HG02885 (cell line): ENCODE measurements around the gene GSK3A.

Source experiments
- ATAC-seq: cut with Tn5 transposase; IDR thresholded peaks from one replicate; pipeline ENCODE4 v1.9.1; 2021; ENCODE audit warnings: mild to moderate bottlenecking; ENCODE audit not compliant: unreplicated experiment, poor library complexity

GSK3A gene

GRCh38 chr19:42204664-42205063 is 37.7 kb downstream of the GSK3A start:
- ATAC-seq = no peak

DNA sequence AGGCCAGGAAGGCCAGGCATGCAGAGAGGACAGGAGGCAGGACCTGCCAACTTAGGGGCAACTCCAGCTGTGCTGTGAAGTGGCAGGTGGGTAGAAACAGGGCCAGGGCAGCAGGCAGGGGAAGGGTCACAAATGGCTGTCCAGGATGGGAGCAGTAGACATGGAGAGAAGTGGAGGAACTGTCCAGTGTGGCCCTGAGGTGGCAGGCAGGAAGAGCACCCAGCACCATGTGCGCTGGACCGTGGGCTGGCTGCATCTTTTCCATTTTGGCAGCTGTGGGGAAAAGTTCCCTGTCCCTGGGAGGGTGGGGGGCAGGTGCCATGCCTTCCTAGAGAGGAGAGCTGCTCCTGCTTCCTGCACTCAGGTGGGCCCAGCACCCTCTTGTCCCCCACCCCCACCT is 38.7 kb downstream of the GSK3A start:
- ATAC-seq = no peak

GRCh38 chr19:42202290-42202880 is 40.0 kb downstream of the GSK3A start:
- ATAC-seq = no peak

DNA sequence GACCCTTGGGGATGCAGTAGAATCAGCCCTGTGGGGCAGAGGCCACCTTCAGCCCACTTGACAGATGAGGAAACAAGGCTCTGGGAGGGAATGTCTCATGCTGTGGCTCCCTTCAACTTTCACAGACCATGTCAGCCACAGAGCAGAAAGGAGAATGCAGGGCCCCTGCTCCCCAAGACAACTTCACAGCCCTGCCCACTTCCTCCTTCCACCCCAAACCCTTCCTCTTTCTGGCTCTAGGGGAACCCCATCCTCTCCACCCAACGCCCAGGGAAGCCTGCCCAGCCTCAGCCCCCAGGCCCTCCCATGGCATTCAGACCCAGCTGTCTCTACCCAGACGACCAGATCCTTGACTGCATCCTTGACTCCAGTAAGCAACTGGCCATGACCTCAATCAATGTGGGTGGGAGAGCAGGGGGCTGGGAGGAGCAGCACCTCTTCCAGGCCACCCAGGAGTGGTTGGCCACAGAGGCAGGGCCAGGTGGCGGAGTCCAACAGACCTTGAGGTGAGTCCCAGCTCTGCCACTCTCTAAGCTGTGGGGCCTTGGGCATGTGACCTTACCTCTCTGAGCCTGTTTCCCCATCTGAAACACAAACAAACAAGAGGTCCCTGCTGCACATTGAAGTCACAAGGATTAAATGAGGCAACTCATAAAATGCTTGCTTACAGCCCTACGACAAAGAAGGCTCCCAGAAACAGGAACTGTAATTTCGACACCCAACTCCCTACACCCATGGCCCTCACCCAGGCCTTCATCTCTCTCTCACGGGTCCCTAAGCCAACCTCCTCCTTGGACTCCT is 40.7 kb downstream of the GSK3A start:
- ATAC-seq = peak; percentile 57

DNA sequence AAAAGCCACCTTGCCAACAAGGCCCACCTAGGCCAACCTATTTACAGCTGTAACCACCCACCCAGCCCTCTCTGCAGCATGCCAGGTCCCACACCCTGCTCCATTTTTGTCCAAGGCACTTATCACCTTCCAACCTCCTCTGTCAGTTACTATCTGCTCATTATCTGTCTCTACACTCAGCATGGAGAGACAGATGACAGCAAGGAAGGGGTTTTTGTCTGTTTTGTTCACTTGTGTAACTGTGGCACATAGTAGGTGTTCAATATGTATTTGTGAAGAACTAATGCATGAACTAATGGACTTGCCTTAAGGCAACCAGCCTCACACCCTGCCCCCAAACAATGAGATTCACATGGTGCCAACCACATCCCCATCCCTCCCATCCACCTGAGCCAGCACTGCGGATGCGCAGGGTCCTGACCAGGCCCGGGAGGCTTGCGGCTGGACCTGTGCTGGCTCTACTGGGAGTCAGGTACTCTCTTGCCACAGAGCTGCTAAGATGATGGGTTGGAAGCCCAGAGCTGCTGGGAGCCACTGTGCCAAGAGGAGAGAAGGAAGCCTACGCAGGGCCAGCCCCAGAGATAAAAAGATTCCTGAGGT is 42.2 kb downstream of the GSK3A start:
- ATAC-seq = no peak

DNA sequence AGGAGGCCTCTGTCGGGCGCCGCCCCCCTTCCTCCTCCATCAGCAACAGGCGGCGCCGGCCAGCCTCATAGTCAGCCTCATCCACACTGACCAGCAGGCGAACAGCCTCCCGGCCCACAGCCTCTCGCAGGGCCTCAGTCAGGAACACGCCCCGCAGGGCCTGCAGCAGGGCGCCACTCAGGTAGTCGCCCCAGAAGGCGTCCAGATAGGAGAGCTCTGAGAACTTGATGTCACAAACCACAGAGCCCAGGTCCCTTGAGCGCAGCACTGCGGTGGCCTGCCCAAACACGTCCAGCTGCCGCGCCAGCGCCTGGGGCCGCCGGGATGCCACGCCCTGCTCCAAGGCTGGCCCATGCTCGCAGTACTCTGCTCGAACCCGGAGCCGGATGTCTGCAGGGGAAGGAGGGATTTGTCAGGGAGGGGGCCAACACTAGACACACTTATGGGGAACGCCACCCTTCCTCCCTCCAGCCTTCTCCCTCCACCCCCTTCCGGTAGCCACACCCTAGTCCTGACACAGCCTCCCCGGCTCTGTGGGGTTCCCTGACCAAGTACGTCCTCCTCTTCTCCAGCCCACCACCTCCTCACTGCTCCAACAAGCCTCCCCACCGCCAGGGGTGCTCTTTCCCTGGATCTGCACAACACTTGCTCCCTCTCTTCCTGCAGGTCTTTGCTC is 42.8 kb downstream of the GSK3A start:
- ATAC-seq = peak; percentile 41

DNA sequence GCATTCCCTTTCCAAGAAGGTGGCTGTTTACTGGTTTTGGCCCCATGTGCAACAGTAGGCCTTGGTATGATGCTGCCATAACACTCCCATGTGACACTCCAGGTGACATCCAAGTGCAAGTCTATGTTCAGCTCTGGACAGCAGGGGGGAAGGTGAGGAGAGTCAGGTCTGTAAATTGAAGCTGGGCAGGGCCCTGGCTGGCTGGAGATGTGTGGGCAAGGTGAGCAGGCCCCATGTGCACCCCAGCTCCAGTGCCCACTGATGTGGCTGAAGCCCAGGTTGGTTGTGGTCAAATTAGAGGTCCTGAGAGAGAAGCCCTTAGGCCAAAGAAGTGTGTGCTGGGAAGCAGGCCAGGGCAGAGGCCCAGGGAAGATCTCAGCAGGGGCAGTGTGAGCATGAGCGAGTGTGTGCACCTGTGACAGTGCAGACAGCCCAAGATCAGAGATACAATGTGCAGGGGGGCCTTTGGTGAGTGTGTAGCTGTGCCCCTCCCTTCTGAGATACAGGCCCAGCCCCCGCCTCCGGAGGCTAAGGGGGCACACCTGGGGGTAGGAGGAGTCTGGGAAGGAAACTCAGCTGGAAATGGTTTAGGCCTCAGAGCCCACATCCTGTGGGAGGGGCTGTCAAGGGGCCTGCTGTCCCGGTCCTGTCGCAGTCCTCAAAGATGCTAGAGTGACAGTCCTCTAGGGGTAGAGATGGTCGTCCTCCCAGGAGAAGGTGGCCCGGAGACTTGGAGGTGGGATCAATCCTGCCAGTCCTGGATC is 43.5 kb downstream of the GSK3A start:
- peak; percentile 40 for ATAC-seq

- no peak for ATAC-seq
Measured at GRCh38 chr19:42197375-42197817, 45.0 kb downstream of the GSK3A start.

DNA sequence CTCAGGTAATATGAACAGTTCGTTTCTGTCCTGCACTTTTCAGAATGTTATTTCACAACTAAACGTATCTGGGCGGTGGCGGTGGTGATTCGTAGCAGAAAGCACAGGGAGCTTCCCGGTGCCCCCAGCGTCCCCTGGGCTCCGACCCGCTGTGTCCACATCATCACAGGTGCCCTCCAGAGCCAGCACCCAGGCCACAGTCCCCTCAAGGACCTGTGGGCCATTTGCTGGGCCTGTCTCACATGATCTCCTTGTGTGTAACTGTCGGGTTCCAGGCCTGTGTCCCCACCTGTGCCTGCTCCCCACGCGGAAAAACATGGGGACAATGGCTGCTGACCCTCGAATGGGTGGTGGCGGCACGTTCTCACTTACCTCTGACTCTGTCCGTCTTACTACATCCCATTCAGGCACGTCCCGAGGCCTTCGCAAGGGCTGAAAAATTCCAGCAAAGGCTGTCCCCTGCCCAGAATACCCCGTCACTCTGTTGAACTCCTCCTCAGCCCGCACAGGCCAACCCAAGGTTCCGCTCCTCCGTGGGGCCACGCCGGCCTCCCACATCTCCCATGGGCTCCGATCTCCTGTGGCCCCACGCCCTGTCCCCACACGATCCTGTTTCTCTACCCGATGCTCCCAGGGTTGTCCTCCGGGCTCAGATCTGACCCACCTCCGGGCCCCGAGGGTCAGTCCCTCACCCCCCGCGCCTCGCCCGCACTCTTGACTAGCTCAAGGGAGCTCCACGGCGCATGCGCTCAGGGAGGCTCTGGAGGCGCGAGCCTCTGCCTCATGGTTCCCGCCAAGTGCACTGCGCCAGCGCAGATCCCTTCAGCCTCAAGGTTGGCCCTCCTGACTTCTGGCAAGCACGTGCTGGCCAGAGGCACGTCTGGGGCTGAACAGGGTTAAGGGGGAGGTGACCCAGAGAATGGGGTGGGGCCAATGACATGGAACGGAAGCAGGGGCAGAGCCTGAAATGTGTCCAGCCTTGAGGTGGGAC is 46.1 kb downstream of the GSK3A start:
- no peak for ATAC-seq

GRCh38 chr19:42193706-42194105 is 48.7 kb downstream of the GSK3A start:
- no peak for ATAC-seq

GRCh38 chr19:42193294-42193693 is 49.1 kb downstream of the GSK3A start:
- ATAC-seq = no peak

DNA sequence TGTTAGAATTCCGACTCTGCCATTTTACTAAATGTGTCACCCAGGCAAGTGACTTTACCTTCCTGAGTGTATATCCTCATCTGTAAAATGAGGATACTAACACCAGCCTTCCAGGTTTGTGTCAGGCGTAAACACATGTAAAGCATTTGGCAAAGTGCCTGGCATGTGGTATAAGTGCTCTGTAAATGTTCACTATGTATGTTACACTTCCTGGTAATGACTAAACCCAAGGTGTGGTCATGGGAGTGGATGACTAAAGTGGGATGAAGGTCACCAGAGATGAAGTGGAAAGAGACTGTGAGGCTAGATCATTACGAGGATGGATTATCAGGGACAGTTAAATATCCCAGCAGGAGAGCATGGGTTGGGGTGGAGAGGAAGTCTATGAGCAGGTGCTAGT is 50.5 kb downstream of the GSK3A start:
- ATAC-seq = no peak

- ATAC-seq = no peak
Measured at GRCh38 chr19:42191330-42191729, 51.1 kb downstream of the GSK3A start.

- ATAC-seq = no peak
Measured at GRCh38 chr19:42189133-42189532, 53.3 kb downstream of the GSK3A start.

- no peak for ATAC-seq
Measured at GRCh38 chr19:42188665-42189064, 53.7 kb downstream of the GSK3A start.

DNA sequence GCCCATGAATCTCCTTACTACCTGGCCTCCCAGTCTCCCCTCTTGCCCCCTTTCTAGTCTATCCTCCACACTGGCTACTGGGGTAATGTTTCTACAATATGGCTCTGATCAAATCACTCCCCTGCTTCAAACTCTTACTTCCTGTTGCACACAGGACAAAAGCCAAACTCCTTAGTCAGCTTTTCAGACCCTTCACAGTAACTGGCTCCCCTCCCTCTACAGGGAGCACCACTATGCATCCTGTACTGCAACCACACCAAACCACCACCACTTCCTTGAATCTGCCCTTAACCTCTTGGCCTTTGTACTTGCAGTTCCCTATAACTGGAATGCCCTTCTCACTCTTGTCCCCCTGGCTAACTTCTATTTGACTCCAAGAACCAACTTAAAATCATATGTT is 57.1 kb downstream of the GSK3A start:
- ATAC-seq = no peak

DNA sequence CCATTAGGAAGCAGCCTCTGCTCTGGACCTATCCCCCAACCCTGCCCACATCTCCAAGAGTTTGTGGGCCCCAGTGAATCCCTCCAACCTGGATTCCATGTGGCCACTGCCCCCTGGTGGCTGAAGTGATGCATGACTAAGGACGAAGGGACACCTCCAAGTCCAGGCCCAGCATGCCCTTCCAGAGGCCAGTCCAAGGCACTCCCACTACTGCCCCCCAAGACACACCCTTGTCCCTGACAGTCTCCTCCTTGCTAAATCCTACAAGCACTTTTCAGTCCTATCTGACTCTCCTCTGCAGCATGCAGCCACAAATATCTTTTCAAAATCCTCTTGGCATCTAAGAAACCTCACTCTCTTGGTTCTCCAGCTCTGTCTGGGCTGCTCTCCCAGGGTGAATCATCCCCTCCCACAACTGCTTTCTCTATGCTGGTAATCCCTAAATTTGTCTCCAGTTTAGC is 58.0 kb downstream of the GSK3A start:
- ATAC-seq = no peak
